DND-41 (cell line): ENCODE results near the gene PC.

Experiments used
- ATAC-seq: fragments of 200-7000 bp; cut with Tn5 transposase; 3 replicates; pipeline ENCODE4 v1.9.1; 2021; ENCODE audit warnings: low read depth; ENCODE audit not compliant: insufficient read depth
- DNase-seq: peaks from one replicate; pipeline ENCODE4 v3.0.0-alpha.2; 2020
- H2AFZ ChIP-seq: 2 replicates; pipeline ENCODE4 v1.6.0; 2012; ENCODE audit warnings: low read depth, low read length
- H3K27ac ChIP-seq: 2 replicates; pipeline ENCODE4 v1.5.1; 2012; ENCODE audit warnings: low read length, inconsistent platforms
- H3K27me3 ChIP-seq: fragments of 200-600 bp; sonication (generic); 2 replicates; pipeline ENCODE4 v1.6.0; 2012; ENCODE audit warnings: low read length, mild to moderate bottlenecking, inconsistent platforms; ENCODE audit not compliant: insufficient read depth, poor library complexity
- H3K36me3 ChIP-seq: 2 replicates; pipeline ENCODE4 v1.5.1; 2012; ENCODE audit warnings: low read length, inconsistent platforms; ENCODE audit not compliant: insufficient read depth
- H3K4me1 ChIP-seq: 2 replicates; pipeline ENCODE4 v1.5.1; 2012; ENCODE audit warnings: mild to moderate bottlenecking, low read length; ENCODE audit not compliant: insufficient read depth
- H3K4me2 ChIP-seq: 2 replicates; pipeline ENCODE4 v1.6.0; 2012; ENCODE audit warnings: mild to moderate bottlenecking, moderate library complexity, low read length, inconsistent platforms; ENCODE audit not compliant: insufficient read depth
- H3K4me3 ChIP-seq, 2 experiments: fragments of 200-600 bp in 1 of 2; shearing (Covaris generic) in 1 of 2; 2 replicates each; pipeline ENCODE4 v1.5.1; 2012 to 2016; ENCODE audit warnings: inconsistent platforms in 2 of 2, low read length in 2 of 2, mild to moderate bottlenecking in 2 of 2, low read depth in 1 of 2, moderate library complexity in 1 of 2
- H3K79me2 ChIP-seq: 2 replicates; pipeline ENCODE4 v1.6.0; 2012; ENCODE audit warnings: low read length, inconsistent platforms; ENCODE audit not compliant: insufficient read depth
- H3K9ac ChIP-seq: 2 replicates; pipeline ENCODE4 v1.6.0; 2012; ENCODE audit warnings: low read depth, mild to moderate bottlenecking, inconsistent platforms, low read length, moderate library complexity
- H3K9me3 ChIP-seq: 2 replicates; pipeline ENCODE4 v1.5.1; 2012; ENCODE audit warnings: low read length, moderate library complexity, mild to moderate bottlenecking, inconsistent platforms; ENCODE audit not compliant: insufficient read depth, severe bottlenecking
- H4K20me1 ChIP-seq: 2 replicates; pipeline ENCODE4 v1.6.0; 2012; ENCODE audit warnings: low read length; ENCODE audit not compliant: insufficient read depth
- EZH2 ChIP-seq: IDR thresholded peaks from 3 replicates; pipeline ENCODE4 v1.6.1; 2012; ENCODE audit warnings: borderline replicate concordance, low read depth, mild to moderate bottlenecking, moderate library complexity, low read length, inconsistent platforms; ENCODE audit not compliant: severe bottlenecking
- TF ChIP-seq, protein P1 (sequence below): IDR thresholded peaks from 2 replicates; pipeline ENCODE4 v1.5.1; 2012; ENCODE audit warnings: borderline replicate concordance, low read length, moderate library complexity, mild to moderate bottlenecking; ENCODE audit not compliant: poor library complexity, severe bottlenecking; ENCODE audit errors: extremely low read depth

PC gene

DNA sequence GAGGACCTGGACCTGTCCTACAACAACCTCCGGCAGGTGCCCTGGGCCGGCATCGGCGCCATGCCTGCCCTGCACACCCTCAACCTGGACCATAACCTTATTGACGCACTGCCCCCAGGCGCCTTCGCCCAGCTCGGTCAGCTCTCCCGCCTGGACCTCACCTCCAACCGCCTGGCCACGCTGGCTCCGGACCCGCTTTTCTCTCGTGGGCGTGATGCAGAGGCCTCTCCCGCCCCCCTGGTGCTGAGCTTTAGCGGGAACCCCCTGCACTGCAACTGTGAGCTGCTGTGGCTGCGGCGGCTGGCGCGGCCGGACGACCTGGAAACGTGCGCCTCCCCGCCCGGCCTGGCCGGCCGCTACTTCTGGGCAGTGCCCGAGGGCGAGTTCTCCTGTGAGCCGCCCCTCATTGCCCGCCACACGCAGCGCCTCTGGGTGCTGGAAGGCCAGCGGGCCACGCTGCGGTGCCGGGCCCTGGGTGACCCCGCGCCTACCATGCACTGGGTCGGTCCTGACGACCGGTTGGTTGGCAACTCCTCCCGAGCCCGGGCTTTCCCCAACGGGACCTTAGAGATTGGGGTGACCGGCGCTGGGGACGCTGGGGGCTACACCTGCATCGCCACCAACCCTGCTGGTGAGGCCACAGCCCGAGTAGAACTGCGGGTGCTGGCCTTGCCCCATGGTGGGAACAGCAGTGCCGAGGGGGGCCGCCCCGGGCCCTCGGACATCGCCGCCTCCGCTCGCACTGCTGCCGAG is 99.8 kb downstream of the PC start:
- H3K9ac ChIP-seq, result no peak overlapping the region; the same call in 1 of the 2 replicates

GRCh38 chr11:66857927-66858185 is 100.3 kb downstream of the PC start:
- Histone ChIP-seq H2AFZ (no peak overlapping the region), H3K9me3 (no peaks in the 10 kb centered on the region), H3K4me2 (peak overlapping the region; percentile 88), H3K79me2 (peaks cover 33% of the 10 kb centered on the region), H3K9ac (peak overlapping the region; percentile 65), H3K36me3 (peaks cover 41% of the 10 kb centered on the region), H4K20me1 (peaks cover 28% of the 10 kb centered on the region; the same call in 1 of the 2 replicates), H3K27me3 (no peaks in the 10 kb centered on the region), H3K27ac (peak overlapping the region; percentile 85), H3K4me1 (peaks cover 38% of the 10 kb centered on the region), H3K4me3 (peak overlapping the region in 1 of 2 experiments; percentile 86; a peak in 3 of 4 replicates)
- ATAC-seq, result no peak
- TF ChIP-seq, protein P1, sequence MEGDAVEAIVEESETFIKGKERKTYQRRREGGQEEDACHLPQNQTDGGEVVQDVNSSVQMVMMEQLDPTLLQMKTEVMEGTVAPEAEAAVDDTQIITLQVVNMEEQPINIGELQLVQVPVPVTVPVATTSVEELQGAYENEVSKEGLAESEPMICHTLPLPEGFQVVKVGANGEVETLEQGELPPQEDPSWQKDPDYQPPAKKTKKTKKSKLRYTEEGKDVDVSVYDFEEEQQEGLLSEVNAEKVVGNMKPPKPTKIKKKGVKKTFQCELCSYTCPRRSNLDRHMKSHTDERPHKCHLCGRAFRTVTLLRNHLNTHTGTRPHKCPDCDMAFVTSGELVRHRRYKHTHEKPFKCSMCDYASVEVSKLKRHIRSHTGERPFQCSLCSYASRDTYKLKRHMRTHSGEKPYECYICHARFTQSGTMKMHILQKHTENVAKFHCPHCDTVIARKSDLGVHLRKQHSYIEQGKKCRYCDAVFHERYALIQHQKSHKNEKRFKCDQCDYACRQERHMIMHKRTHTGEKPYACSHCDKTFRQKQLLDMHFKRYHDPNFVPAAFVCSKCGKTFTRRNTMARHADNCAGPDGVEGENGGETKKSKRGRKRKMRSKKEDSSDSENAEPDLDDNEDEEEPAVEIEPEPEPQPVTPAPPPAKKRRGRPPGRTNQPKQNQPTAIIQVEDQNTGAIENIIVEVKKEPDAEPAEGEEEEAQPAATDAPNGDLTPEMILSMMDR, result no peak
- TF ChIP-seq EZH2, result no peak
- no peak for DNase-seq

More for the DNA sequence above, 99.8 kb downstream of the PC start:
- peaks cover 28% of the 10 kb centered on the region; the same call in 1 of the 2 replicates for H4K20me1 ChIP-seq
- peak overlapping the region in 1 of 2 experiments; percentile 86; a peak in 1 of 4 replicates for H3K4me3 ChIP-seq
- peak overlapping the region; percentile 88 for H3K4me2 ChIP-seq
- H3K9me3 ChIP-seq, result no peaks in the 10 kb centered on the region
- TF ChIP-seq, protein P1, result no peak
- TF ChIP-seq EZH2, result no peak
- ATAC-seq (no peak), DNase-seq (no peak)
- no peak overlapping the region for H3K27ac ChIP-seq
- peaks cover 38% of the 10 kb centered on the region for H3K4me1 ChIP-seq
- no peak overlapping the region for H2AFZ ChIP-seq
- H3K79me2 ChIP-seq, result peaks cover 33% of the 10 kb centered on the region
- no peaks in the 10 kb centered on the region for H3K27me3 ChIP-seq
- peaks cover 41% of the 10 kb centered on the region for H3K36me3 ChIP-seq

DNA sequence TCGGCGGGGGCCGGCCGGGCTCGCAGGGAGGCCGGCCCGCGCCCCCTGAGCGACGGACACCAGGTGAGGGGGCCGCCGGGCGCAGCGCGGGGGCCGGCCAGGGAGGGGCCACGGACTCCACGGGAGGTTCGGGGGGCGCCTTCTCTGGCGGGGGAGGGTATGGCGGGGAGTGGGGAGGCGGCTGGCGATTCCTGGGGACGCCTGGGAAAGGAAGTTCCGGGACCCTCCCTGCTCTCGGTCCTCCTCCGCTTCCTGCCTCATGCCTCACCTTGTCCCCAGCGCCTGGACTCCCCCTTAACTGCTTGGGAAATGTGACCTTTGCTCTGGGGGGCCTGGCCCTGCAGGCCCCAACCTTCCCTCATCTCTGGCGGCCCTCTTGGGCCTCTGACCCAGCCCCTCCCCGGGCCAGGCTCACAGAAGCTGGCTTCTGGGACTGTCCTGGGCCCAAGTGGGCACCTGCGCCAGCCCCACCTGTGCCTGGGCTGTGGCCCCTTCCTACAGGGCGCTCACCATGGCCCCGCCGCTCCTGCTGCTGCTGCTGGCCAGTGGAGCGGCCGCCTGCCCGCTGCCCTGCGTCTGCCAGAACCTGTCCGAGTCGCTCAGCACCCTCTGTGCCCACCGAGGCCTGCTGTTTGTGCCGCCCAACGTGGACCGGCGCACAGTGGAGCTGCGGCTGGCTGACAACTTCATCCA is 100.8 kb downstream of the PC start:
- H3K4me3 ChIP-seq, result peak overlapping the region; percentile 42 to 86; a peak in 3 of 4 replicates
- peaks cover 28% of the 10 kb centered on the region; the same call in 1 of the 2 replicates for H4K20me1 ChIP-seq
- no peaks in the 10 kb centered on the region for H3K27me3 ChIP-seq
- H3K27ac ChIP-seq, result peak overlapping the region; percentile 85
- ATAC-seq (no peak), DNase-seq (peak; percentile 45)
- no peak for TF ChIP-seq EZH2
- TF ChIP-seq, protein P1, result no peak
- H2AFZ ChIP-seq, result peak overlapping the region; percentile 89
- peaks cover 41% of the 10 kb centered on the region for H3K36me3 ChIP-seq
- peak overlapping the region; percentile 88 for H3K4me2 ChIP-seq
- no peaks in the 10 kb centered on the region for H3K9me3 ChIP-seq
- peaks cover 38% of the 10 kb centered on the region for H3K4me1 ChIP-seq
- peak overlapping the region; percentile 65 for H3K9ac ChIP-seq
- H3K79me2 ChIP-seq, result peaks cover 33% of the 10 kb centered on the region
